GM11168 (cell line): ENCODE data around the gene LGI4.

Experiments
- in situ Hi-C: fragments of 300-500 bp; cut with MboI; formaldehyde crosslinking; loops from one replicate; pipeline ENCODE4 v1.12.0; 2022; ENCODE audit warnings: low sequenced_read_pairs; ENCODE audit not compliant: unreplicated experiment

The LGI4 gene

DNA sequence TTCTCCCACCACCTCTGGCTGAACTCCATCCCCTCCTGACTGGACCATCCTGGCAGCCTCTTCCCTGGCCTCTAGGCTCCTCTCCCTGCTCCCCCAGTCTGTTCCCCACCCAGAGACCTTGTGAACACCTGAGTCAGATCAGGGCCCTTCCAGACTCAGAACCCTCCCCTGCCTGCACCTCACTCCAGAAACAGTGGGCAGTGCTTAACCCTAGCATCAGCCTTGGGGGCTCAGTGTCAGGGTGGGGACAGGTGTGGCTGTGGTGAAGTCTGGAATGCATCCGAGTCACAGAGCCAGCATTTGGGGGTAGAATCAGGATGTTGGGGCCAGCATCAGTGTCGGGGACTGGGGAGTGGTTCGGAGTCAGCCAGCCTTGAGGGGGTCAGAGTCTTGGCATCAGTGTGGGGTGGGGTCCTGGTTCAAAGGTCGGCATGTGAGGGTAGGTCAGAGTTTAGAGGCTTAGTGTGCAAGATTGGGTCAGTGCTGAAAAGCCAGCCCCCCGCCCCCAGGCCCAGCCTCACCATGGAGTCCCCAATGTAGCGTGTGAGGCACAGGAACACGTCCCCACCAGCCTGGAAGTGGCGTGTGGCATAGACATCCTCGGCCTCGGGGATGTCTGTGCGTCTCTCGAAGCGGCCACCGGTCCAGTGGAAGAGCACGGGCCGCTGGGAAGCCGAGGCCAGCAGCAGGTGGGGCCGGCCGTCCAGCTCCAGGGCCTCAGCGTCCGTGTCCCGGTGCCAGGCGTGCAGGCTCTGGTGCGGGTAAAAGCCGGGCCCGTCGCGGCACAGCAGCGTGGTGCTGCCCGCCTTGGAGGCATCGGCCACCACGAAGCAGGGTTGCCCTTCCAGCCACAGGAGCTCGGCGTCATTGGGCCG is 8.9 kb downstream of the LGI4 start:
- in situ Hi-C loops = no loop called here

DNA sequence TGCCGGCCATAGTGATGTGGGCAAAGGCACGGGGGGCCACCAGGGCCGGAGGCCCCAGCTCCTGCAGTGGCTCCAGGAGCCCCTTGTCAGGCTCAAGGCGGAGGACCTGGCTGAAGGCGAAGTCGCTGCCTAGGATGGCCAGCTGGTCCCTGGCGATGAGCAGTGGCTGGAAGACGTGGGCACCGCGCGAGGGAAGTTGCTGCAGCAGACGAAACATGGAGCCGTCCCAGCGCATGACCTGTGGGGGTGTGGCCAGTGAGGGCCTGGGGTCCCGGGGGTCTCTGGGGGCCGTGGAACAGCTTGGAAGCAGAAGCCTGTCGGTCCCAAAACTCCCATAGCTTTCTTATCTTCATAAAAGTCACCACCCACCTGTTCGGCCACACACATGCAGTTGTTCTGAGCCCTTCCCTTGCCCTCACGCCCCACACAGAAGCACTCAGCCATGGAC is 9.6 kb downstream of the LGI4 start:
- in situ Hi-C loops = no loop called here

- in situ Hi-C loops = no loop called here
Measured at GRCh38 chr19:35124098-35125060, 10.5 kb downstream of the LGI4 start.

DNA sequence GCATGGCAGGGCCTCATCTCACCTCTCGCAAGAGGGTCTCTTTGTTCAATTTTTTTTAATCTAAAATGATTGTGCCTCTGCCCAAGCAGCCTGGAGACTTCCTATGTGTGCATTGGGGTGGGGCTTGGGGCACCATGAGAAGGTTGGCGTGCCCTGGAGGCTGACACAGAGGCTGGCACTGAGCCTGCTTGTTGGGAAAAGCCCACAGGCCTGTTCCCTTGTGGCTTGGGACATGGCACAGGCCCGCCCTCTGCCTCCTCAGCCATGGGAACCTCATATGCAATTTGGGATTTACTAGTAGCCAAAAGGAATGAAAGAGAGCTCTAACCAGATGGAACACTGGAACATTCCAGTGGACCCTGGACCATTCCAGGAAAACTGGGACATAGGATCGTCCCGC is 11.3 kb downstream of the LGI4 start:
- in situ Hi-C loops = no loop called here

GRCh38 chr19:35122687-35123551 is 11.9 kb downstream of the LGI4 start:
- in situ Hi-C loops = no loop called here

DNA sequence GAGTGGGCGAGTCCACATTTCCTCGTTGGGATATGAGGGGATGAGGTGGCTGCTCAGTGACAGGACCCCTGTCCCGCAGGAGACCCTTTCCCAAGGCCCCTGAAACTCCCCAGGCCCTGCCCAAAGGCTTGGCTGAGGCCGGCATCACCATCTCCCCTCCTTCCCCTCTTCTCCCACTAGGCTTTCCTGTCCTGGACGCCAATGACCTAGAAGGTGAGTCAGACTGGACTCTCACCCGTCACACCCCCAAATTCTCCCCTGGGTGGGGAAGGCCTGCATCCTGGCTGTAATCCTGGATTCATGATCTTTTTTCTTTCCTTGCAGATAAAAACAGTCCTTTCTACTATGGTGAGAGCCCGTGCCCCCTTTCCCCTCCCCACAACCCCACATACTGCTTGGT is 14.0 kb downstream of the LGI4 start:
- in situ Hi-C loops = no loop called here

GRCh38 chr19:35120492-35120891 is 14.4 kb downstream of the LGI4 start:
- in situ Hi-C loops = no loop called here

- in situ Hi-C loops = no loop called here
Measured at GRCh38 chr19:35119578-35120155, 15.2 kb downstream of the LGI4 start.

GRCh38 chr19:35119091-35119490 is 15.8 kb downstream of the LGI4 start:
- in situ Hi-C loops = no loop called here

GRCh38 chr19:35118268-35119020 is 16.4 kb downstream of the LGI4 start:
- in situ Hi-C loops = no loop called here

DNA sequence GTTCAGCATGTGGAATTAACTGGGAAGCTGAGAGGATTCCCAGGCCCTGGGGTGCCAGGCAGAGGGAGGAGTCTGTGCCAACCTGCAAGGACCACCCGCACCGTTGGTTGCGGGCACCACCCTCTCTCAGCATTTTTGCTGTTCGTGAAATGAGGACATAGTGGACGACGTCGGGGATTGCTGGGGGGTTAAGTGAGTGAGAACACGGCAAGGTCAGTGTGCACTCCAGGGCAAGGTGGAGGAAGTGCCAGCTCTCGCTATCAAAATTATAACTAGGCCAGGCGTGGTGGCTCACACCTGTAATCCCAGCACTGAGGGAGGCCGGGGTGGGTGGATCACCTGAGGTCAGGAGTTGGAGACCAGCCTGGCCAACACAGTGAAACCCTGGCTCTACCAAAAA is 17.1 kb downstream of the LGI4 start:
- in situ Hi-C loops = no loop called here

GRCh38 chr19:35117116-35117515 is 17.7 kb downstream of the LGI4 start:
- in situ Hi-C loops = no loop called here

DNA sequence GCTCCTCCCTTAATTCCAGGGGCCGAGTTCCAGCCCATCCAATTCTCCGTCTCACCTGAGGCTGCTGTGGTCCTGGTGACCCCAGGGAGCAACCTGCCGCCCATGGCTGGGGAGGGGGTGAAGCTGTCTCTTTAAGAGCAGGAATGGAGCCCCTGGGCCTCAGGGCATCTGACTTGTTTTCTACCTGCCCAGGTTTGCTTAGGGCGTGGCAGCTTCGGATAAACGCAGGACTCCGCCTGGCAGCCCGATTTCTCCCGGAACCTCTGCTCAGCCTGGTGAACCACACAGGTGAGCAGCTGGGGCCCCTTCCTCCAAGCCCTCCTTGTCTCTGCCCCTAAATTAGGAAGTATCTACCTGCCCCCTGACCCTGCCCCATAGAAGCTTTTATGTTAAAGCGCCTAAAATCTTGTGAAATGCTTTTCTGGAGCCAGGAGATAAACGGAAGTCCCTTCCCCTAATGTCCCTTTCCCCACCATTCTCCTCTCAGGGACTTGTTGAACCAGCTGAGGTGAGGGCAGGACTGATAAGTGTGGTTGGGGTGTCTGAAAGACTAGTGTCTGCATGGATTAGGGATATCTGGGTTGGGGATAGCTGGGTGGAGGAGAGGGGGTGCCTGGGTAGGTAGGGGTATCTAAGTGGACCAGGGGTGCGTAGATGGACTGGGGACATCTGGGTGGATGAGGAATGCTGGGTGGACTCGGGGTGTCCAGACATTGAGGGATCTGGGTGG is 18.6 kb downstream of the LGI4 start:
- in situ Hi-C loops = no loop called here

- in situ Hi-C loops = no loop called here
Measured at GRCh38 chr19:35115177-35115951, 19.5 kb downstream of the LGI4 start, which contains the start of gene FXYD3. Gene FXYD3, plus strand, starts transcription at chr19:35115823. Its CDS starts 3,554 bp downstream, at chr19:35119377.

GRCh38 chr19:35114353-35115176 is 20.3 kb downstream of the LGI4 start:
- in situ Hi-C loops = no loop called here

DNA sequence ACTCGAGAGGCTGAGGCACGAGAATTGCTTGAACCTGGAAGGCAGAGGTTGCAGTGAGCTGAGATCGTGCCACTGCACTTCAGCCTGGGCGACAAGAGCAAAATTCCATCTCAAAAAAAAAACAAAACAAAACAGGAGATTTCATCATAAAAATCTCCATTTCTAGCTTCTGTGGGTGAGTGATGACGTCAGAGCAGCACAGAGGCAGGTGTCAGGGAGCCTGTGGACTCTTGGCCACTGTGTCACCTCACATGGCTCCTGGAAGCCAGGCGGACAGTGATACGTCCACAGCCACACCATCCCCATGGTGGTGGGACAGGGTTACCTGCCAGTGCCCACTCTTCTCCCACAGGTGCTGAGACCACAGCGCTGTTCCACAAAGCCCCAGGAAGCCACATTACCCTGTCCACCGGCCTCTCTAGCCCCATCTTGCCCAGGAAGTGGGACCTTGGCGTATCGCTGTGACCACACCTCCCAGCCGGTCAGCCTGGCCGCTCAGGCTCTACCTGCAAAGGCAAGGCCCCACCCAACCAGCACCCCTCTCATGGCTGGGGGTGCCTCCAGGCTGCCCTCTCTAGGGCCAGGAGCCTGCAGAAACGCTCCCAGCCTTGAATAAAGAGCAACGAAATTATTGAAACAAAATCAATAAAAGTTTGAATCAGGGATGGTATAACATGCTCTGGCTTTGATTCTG is 21.7 kb downstream of the LGI4 start:
- in situ Hi-C loops = no loop called here
